Parathyroid adenoma (tissue), 2 donors: Measurements from ENCODE around the gene MISP.

Experiments
- H2AFZ ChIP-seq: fragments of 300-600 bp; sonication (generic); one replicate; pipeline ENCODE4 v1.7.0; 2017; ENCODE audit warnings: antibody characterized with exemption, mild to moderate bottlenecking
- H3K27ac ChIP-seq: fragments of 300-600 bp; sonication (generic); one replicate; pipeline ENCODE4 v1.7.0; 2017
- H3K27me3 ChIP-seq: fragments of 300-600 bp; sonication (generic); one replicate; pipeline ENCODE4 v1.7.0; 2017; ENCODE audit warnings: low read length; ENCODE audit not compliant: control insufficient read depth, insufficient read depth
- H3K36me3 ChIP-seq: fragments of 300-600 bp; sonication (generic); one replicate; pipeline ENCODE4 v1.7.0; 2017; ENCODE audit warnings: low read length; ENCODE audit not compliant: control insufficient read depth, insufficient read depth
- H3K4me1 ChIP-seq: fragments of 300-600 bp; sonication (generic); one replicate; pipeline ENCODE4 v1.7.0; 2017; ENCODE audit warnings: control low read depth
- H3K4me2 ChIP-seq: fragments of 300-600 bp; sonication (generic); one replicate; pipeline ENCODE4 v1.7.0; 2017; ENCODE audit warnings: low read length
- H3K4me3 ChIP-seq: fragments of 300-600 bp; sonication (generic); one replicate; pipeline ENCODE4 v1.7.0; 2017; ENCODE audit warnings: low read depth, low read length
- H3K79me2 ChIP-seq: fragments of 300-600 bp; sonication (generic); one replicate; pipeline ENCODE4 v1.7.0; 2017; ENCODE audit warnings: control low read depth
- H3K9ac ChIP-seq: fragments of 300-600 bp; sonication (generic); one replicate; pipeline ENCODE4 v1.7.0; 2017; ENCODE audit warnings: mild to moderate bottlenecking
- H3K9me3 ChIP-seq: fragments of 300-600 bp; sonication (generic); one replicate; pipeline ENCODE4 v1.7.0; 2017; ENCODE audit warnings: low read length; ENCODE audit not compliant: control insufficient read depth
- CTCF ChIP-seq: fragments of 300-600 bp; sonication (generic); IDR thresholded peaks from one replicate; pipeline ENCODE4 v1.7.0; 2017; ENCODE audit warnings: antibody characterized with exemption, mild to moderate bottlenecking
- donor health status: primary hyperparathyroidism.

MISP gene

GRCh38 chr19:746956-747355 is 4.0 kb upstream of the MISP start:
- H3K9me3 ChIP-seq, result no peaks in the 10 kb centered on the region
- no peak overlapping the region for H3K27ac ChIP-seq
- TF ChIP-seq CTCF, result no peak
- H3K27me3 ChIP-seq, result no peaks in the 10 kb centered on the region
- no peaks in the 10 kb centered on the region for H3K79me2 ChIP-seq
- no peaks in the 10 kb centered on the region for H3K4me1 ChIP-seq
- H3K4me2 ChIP-seq, result no peak overlapping the region
- H3K4me3 ChIP-seq, result no peak overlapping the region
- no peaks in the 10 kb centered on the region for H3K36me3 ChIP-seq
- no peak overlapping the region for H2AFZ ChIP-seq
- no peak overlapping the region for H3K9ac ChIP-seq

GRCh38 chr19:747432-748273 is 3.3 kb upstream of the MISP start:
- no peak overlapping the region for H3K27ac ChIP-seq
- H2AFZ ChIP-seq, result no peak overlapping the region
- H3K36me3 ChIP-seq, result no peaks in the 10 kb centered on the region
- H3K27me3 ChIP-seq, result no peaks in the 10 kb centered on the region
- TF ChIP-seq CTCF, result no peak
- H3K79me2 ChIP-seq, result no peaks in the 10 kb centered on the region
- no peaks in the 10 kb centered on the region for H3K4me1 ChIP-seq
- H3K4me2 ChIP-seq, result no peak overlapping the region
- H3K4me3 ChIP-seq, result no peak overlapping the region
- H3K9ac ChIP-seq, result no peak overlapping the region
- H3K9me3 ChIP-seq, result no peaks in the 10 kb centered on the region

DNA sequence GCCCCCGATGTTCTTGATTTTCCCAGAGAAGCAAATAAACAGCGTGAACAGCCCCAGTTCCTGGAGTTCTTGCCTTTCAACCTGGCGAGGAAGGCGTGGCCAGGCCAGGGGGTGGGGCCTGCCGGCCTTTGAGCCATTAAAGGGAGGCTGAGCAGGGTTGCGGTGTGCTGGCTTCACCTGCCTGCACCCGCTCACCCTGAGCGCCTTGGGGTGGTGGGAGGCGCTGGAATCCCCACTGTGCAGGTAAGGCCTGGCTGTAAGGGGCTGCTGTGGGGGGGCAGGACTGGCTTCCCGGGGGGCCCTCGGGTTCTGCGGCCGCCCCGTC is 2.7 kb upstream of the MISP start:
- Histone ChIP-seq H3K36me3 (no peaks in the 10 kb centered on the region), H3K9ac (no peak overlapping the region), H3K79me2 (no peaks in the 10 kb centered on the region), H3K9me3 (no peaks in the 10 kb centered on the region), H3K27me3 (no peaks in the 10 kb centered on the region), H3K27ac (no peak overlapping the region), H3K4me3 (no peak overlapping the region), H2AFZ (no peak overlapping the region), H3K4me1 (no peaks in the 10 kb centered on the region), H3K4me2 (no peak overlapping the region)
- no peak for TF ChIP-seq CTCF

DNA sequence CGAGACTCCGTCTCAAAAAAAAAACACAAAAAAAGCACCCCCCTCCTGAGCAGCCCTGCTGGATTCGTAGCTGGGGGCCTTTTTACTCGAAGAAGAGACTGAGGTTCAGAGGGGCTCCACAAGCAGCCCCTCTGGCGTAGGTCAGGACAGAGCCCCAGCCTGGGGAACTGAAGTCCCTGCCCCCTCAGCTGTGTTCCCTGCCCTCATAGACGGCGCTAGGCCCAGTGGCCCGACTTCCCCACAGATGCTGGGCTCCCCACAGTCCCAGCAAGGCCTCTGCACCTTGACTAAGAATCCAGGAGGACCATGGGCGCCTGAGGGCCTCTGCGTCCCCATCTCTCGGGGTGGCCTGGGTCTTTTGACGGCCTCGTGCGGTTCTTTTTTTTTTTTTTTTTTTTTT is 1.1 kb upstream of the MISP start:
- Histone ChIP-seq H3K4me3 (no peak overlapping the region), H3K27ac (no peak overlapping the region), H3K4me2 (no peak overlapping the region), H3K9ac (no peak overlapping the region), H3K4me1 (no peaks in the 10 kb centered on the region), H3K36me3 (no peaks in the 10 kb centered on the region), H3K9me3 (no peaks in the 10 kb centered on the region), H3K27me3 (no peaks in the 10 kb centered on the region), H3K79me2 (no peaks in the 10 kb centered on the region), H2AFZ (no peak overlapping the region)
- no peak for TF ChIP-seq CTCF
